Neural cell (in vitro differentiated cells): ENCODE data around the gene NRCAM. TPM values are rescaled to one million over a fixed set of nuclear protein-coding genes. Genes with fewer than 3 reads are reported as not detected.

Source experiments
- H2AFZ ChIP-seq: fragments of 200-600, 300-800 bp; sonication (generic), shearing (Covaris generic); 2 replicates; pipeline ENCODE4 v1.6.0; 2014; ENCODE audit warnings: low read depth, mild to moderate bottlenecking, antibody characterized with exemption, low read length, moderate library complexity
- H3F3A ChIP-seq: fragments of 200-600 bp; shearing (Covaris generic); 2 replicates; pipeline ENCODE4 v1.6.1; 2016; ENCODE audit warnings: mild to moderate bottlenecking, moderate library complexity, mixed read lengths, antibody characterized with exemption, low read length; ENCODE audit not compliant: insufficient read depth, poor library complexity, severe bottlenecking
- H3K27ac ChIP-seq: fragments of 200-600, 300-800 bp; sonication (generic), shearing (Covaris generic); 2 replicates; pipeline ENCODE4 v1.5.1; 2014; ENCODE audit warnings: mild to moderate bottlenecking, low read length, moderate library complexity
- H3K27me3 ChIP-seq: fragments of 300-800, 200-600 bp; sonication (generic), shearing (Covaris generic); 2 replicates; pipeline ENCODE4 v1.6.0; 2014; ENCODE audit warnings: mild to moderate bottlenecking, low read depth, low read length, moderate library complexity; ENCODE audit not compliant: insufficient read depth
- H3K36me3 ChIP-seq: fragments of 300-800, 200-600 bp; sonication (generic), shearing (Covaris generic); 2 replicates; pipeline ENCODE4 v1.5.1; 2014; ENCODE audit warnings: mild to moderate bottlenecking, antibody characterized with exemption, low read length, moderate library complexity; ENCODE audit not compliant: insufficient read depth
- H3K4me2 ChIP-seq: fragments of 300-800, 200-600 bp; sonication (generic), shearing (Covaris generic); 2 replicates; pipeline ENCODE4 v1.6.0; 2014; ENCODE audit warnings: mild to moderate bottlenecking, low read length
- H3K4me3 ChIP-seq: fragments of 300-800, 200-600 bp; sonication (generic), shearing (Covaris generic); 2 replicates; pipeline ENCODE4 v1.5.1; 2014; ENCODE audit warnings: mild to moderate bottlenecking, low read length, moderate library complexity
- H3K79me2 ChIP-seq: fragments of 200-600 bp; shearing (Covaris generic); replicated peaks from 2 replicates; pipeline ENCODE4 v1.6.0; 2014; ENCODE audit warnings: mild to moderate bottlenecking, low read length, moderate library complexity; ENCODE audit not compliant: insufficient read depth
- H3K9ac ChIP-seq: fragments of 300-800, 200-600 bp; sonication (generic), shearing (Covaris generic); 2 replicates; pipeline ENCODE4 v1.6.1; 2016; ENCODE audit warnings: mild to moderate bottlenecking, low read length, mixed read lengths
- H3K9me2 ChIP-seq: fragments of 200-600 bp; shearing (Covaris generic); 2 replicates; pipeline ENCODE4 v1.6.1; 2016; ENCODE audit warnings: mild to moderate bottlenecking, low read length, mixed read lengths; ENCODE audit not compliant: insufficient read depth
- H3K9me3 ChIP-seq: fragments of 200-600, 300-800 bp; sonication (generic), shearing (Covaris generic); 2 replicates; pipeline ENCODE4 v1.6.1; 2016; ENCODE audit warnings: mild to moderate bottlenecking, mixed run types, low read length, moderate library complexity, mixed read lengths
- H4K20me1 ChIP-seq: fragments of 200-600 bp; shearing (Covaris generic); 2 replicates; pipeline ENCODE4 v1.6.1; 2016; ENCODE audit warnings: mild to moderate bottlenecking, mixed run types; ENCODE audit not compliant: insufficient read depth
- CTCF ChIP-seq: fragments of 450-650 bp; IDR thresholded peaks from 2 replicates; pipeline ENCODE4 v1.5.1; 2014; ENCODE audit warnings: antibody characterized with exemption, mild to moderate bottlenecking, moderate library complexity; ENCODE audit not compliant: poor library complexity, severe bottlenecking
- EZH2 ChIP-seq: fragments of 200-600, 300-800 bp; shearing (Covaris generic), sonication (generic); IDR thresholded peaks from 2 replicates; pipeline ENCODE4 v1.6.1; 2014; ENCODE audit warnings: antibody characterized with exemption, low read length, borderline replicate concordance, mild to moderate bottlenecking; ENCODE audit not compliant: insufficient read depth, poor library complexity, severe bottlenecking
- MXI1 ChIP-seq: fragments of 450-650 bp; conservative IDR thresholded peaks from 2 replicates; pipeline ENCODE4 v1.6.1; 2014; ENCODE audit warnings: antibody characterized with exemption, mild to moderate bottlenecking; ENCODE audit not compliant: poor library complexity, severe bottlenecking
- POLR2AphosphoS5 ChIP-seq: IDR thresholded peaks from 2 replicates; pipeline ENCODE4 v1.6.1; 2012
- RAD21 ChIP-seq: fragments of 450-650 bp; conservative IDR thresholded peaks from 2 replicates; pipeline ENCODE4 v1.6.1; 2014; ENCODE audit warnings: antibody characterized with exemption, mild to moderate bottlenecking, moderate library complexity
- SMC3 ChIP-seq: fragments of 450-650 bp; conservative IDR thresholded peaks from 2 replicates; pipeline ENCODE4 v1.6.1; 2014; ENCODE audit warnings: antibody characterized with exemption, mild to moderate bottlenecking, moderate library complexity; ENCODE audit not compliant: poor library complexity
- TAF1 ChIP-seq: IDR thresholded peaks from 2 replicates; pipeline ENCODE4 v1.6.1; 2012; ENCODE audit warnings: low read depth
- polyA plus RNA-seq: library from polyadenylated mRNA; depleted of rRNA; stranded (reverse); fragments of >200 nt; gene quantifications from 2 replicates; pipeline ENCODE4 v1.2.3, GENCODE V29; 2014
- TF ChIP-seq, protein P1 (sequence below): IDR thresholded peaks from 2 replicates; pipeline ENCODE4 v1.6.1; 2012; ENCODE audit warnings: borderline replicate concordance

Gene NRCAM
- polyA plus RNA-seq, 1 donor from 2014 or later = 90.9 TPM

GRCh38 chr7:108135446-108136190 lies 320.6 kb downstream of the NRCAM start:
- H3K9me2 ChIP-seq = no peaks in the 10 kb centered on the region
- no peak for TF ChIP-seq TAF1
- no peak for TF ChIP-seq EZH2
- no peak for TF ChIP-seq POLR2AphosphoS5
- TF ChIP-seq, protein P1, sequence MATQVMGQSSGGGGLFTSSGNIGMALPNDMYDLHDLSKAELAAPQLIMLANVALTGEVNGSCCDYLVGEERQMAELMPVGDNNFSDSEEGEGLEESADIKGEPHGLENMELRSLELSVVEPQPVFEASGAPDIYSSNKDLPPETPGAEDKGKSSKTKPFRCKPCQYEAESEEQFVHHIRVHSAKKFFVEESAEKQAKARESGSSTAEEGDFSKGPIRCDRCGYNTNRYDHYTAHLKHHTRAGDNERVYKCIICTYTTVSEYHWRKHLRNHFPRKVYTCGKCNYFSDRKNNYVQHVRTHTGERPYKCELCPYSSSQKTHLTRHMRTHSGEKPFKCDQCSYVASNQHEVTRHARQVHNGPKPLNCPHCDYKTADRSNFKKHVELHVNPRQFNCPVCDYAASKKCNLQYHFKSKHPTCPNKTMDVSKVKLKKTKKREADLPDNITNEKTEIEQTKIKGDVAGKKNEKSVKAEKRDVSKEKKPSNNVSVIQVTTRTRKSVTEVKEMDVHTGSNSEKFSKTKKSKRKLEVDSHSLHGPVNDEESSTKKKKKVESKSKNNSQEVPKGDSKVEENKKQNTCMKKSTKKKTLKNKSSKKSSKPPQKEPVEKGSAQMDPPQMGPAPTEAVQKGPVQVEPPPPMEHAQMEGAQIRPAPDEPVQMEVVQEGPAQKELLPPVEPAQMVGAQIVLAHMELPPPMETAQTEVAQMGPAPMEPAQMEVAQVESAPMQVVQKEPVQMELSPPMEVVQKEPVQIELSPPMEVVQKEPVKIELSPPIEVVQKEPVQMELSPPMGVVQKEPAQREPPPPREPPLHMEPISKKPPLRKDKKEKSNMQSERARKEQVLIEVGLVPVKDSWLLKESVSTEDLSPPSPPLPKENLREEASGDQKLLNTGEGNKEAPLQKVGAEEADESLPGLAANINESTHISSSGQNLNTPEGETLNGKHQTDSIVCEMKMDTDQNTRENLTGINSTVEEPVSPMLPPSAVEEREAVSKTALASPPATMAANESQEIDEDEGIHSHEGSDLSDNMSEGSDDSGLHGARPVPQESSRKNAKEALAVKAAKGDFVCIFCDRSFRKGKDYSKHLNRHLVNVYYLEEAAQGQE = no peak
- no peak for TF ChIP-seq MXI1
- no peak for TF ChIP-seq RAD21
- H4K20me1 ChIP-seq = no peaks in the 10 kb centered on the region
- no peak overlapping the region for H2AFZ ChIP-seq
- no peak overlapping the region for H3K27ac ChIP-seq
- H3F3A ChIP-seq = no peaks in the 10 kb centered on the region
- H3K9me3 ChIP-seq = no peaks in the 10 kb centered on the region
- no peaks in the 10 kb centered on the region for H3K27me3 ChIP-seq
- no peaks in the 10 kb centered on the region for H3K36me3 ChIP-seq
- H3K4me2 ChIP-seq = no peak overlapping the region
- H3K9ac ChIP-seq = no peak overlapping the region
- H3K4me3 ChIP-seq = no peak overlapping the region
- no peaks in the 10 kb centered on the region for H3K79me2 ChIP-seq

DNA sequence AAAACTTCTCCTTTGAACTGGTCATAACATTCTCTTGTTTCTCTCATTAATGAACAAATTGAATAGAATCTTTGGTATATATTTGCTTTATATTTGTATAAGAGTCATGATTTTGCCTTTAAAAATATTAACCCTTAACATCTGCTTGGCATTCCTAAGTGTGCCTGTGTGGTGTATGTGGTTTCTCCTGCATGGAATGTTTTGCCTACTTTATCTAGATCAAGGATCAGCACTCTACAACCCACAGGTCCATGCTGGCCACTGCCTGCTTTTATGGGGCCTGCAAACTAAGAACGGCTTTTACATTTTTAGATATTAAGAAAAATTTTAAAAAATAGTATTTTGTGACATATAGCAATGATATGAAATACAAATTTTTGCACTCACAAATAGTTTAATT lies 321.8 kb downstream of the NRCAM start:
- Histone ChIP-seq H4K20me1 (no peaks in the 10 kb centered on the region), H3K4me3 (no peak overlapping the region), H3K9me2 (no peaks in the 10 kb centered on the region), H3F3A (no peaks in the 10 kb centered on the region), H2AFZ (no peak overlapping the region), H3K9ac (no peak overlapping the region), H3K27me3 (no peaks in the 10 kb centered on the region), H3K36me3 (no peaks in the 10 kb centered on the region), H3K79me2 (no peaks in the 10 kb centered on the region), H3K9me3 (no peaks in the 10 kb centered on the region), H3K4me2 (no peak overlapping the region), H3K27ac (no peak overlapping the region)
- TF ChIP-seq, protein P1 = no peak
- TF ChIP-seq CTCF (no peak), SMC3 (no peak), POLR2AphosphoS5 (no peak), EZH2 (no peak), RAD21 (no peak), MXI1 (no peak), TAF1 (no peak)
